OCI-LY1 (cell line): ENCODE results near the gene DNAJC15.
"Not testable (repeated sequence)": the region's sequence is repeated elsewhere in the genome, so short reads cannot be mapped to it uniquely, and the experiment has no call there.

Experiments used
- CTCF ChIP-seq: fragments of 200-600 bp; sonication (generic), shearing (Covaris generic); IDR thresholded peaks from 2 replicates; pipeline ENCODE4 v1.5.1; 2017; ENCODE audit warnings: mild to moderate bottlenecking, antibody characterized with exemption, low read length, moderate library complexity, mixed read lengths
- EZH2 ChIP-seq: fragments of 200-600 bp; sonication (generic), shearing (Covaris generic); IDR thresholded peaks from 2 replicates; pipeline ENCODE4 v1.8.0; 2017; ENCODE audit warnings: borderline replicate concordance, mixed run types, mild to moderate bottlenecking, antibody characterized with exemption, low read length, moderate library complexity, mixed read lengths

GRCh38 chr13:42991233-42991897 is 32.0 kb upstream of the DNAJC15 start:
- TF ChIP-seq CTCF, EZH2: not testable (repeated sequence)
